ENCODE data around the gene CACNA1F. TPM values are rescaled to one million over a fixed set of nuclear protein-coding genes. Genes with fewer than 3 reads are reported as not detected.

Gene CACNA1F
- total and polyA plus RNA-seq, 8 donors, result 0.06 to 6.1 (median 0.27) TPM; not detected in 2

DNA sequence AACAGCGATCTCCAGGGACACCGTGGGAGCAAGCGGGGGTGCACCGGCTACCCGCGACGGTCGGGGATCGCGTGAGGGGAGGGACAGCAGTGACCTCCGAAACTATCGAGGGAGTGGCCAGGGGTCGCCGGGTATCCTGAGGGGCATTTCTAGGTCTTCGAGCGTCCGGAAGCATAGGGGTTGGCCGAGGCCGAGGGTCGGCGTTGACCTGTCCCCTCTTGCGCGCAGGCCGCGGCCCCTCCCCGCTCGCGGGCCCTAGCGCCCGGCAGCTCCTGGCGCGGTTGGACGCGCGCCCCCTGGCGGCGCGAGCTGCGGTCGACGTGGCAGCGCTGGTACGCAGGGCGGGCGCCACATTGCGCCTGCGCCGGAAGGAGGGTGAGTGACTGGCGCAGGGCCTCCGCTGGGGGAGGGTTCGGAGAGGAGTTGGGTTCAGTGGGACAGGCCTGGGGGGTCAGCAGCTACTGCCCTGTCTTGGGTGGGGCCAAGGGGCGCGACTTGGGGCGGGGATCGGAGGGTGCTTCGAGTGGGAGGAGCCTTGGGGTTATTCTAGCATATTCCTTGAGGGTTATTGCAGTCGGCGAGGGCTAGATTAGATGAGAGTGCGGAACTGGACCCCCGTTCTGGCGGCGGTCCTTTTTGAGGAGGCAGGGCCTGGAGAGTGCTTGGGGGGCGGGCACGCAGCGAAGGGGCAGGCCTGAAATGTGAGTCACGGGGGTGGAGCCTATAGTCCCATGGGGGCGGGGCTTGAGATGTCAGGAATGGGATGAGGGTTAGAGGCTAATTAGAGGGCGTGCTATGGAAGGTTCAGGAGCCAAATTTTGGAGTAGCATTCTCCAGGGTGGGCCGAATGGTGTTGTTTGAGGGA is 69.4 kb downstream of the CACNA1F start:
- H3K4me3 ChIP-seq, result peak overlapping the region; percentile 38 to 45 (median 42)
- peak overlapping the region; percentile 90 to 94 (median 92) for H3K27ac ChIP-seq
- H3K4me1 ChIP-seq, result peaks cover 4 to 39% (median 26%) of the 10 kb centered on the region in 4 donors
- H3K27me3 ChIP-seq, result no peaks in the 10 kb centered on the region
- intact Hi-C loops (cut with DNase I; ENCODE audit: low total_unique reads), result no loop called here
- TF ChIP-seq CTCF (IDR thresholded peaks at IDR 0.05) (peak in 5 of 7 experiments; percentile 41 to 86 (median 72)), EP300 (IDR thresholded peaks at IDR 0.05) (no peak), POLR2AphosphoS5 (IDR thresholded peaks at IDR 0.05) (peak; percentile 36 to 76 (median 40)), POLR2A (IDR thresholded peaks at IDR 0.05) (no peak)
- WGBS, 5 donors, result 0 to 39% (median 5%) methylated on average over 13 to 69 of the region's 69 CpGs
- H3K9me3 ChIP-seq, result no peaks in the 10 kb centered on the region
- DNase-seq, result peak; percentile 86 to 95
- H3K36me3 ChIP-seq, result no peaks in the 10 kb centered on the region

DNA sequence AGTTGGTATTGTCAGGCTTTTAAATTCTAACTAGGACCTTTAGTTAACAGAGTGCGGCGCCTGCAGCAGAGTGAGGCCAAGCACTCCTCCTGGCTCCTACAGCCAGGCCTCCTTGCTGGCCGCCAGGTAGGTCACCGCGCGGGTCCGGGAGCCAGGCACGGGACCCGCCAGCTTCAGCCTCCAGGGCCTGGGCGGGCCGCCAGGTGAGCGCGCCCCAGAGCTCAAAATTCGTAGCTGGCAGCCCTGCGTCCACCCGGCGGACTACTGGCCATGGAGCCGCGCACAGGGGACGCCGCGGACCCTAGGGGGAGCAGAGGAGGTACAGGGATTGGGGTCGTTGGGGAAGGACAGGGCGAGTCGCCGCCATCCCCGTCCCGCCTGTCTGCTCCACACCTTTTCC is 70.5 kb downstream of the CACNA1F start, which contains the start of gene MAGIX:
Gene MAGIX, plus strand, starts transcription at position 139 of the 400 bp plus-strand sequence. Its CDS starts 132 bp downstream, at position 271.
- TF ChIP-seq EP300 (IDR thresholded peaks at IDR 0.05) (no peak), CTCF (IDR thresholded peaks at IDR 0.05) (no peak), POLR2A (IDR thresholded peaks at IDR 0.05) (no peak), POLR2AphosphoS5 (IDR thresholded peaks at IDR 0.05) (no peak)
- peak within 1 kb of the TSS; percentile 90 to 94 (median 92) for H3K27ac ChIP-seq
- 31 to 58% (median 52%) methylated on average over 2 to 28 of the region's 28 CpGs for WGBS, 5 donors
- no peaks in the 10 kb centered on the region for H3K27me3 ChIP-seq
- peak; percentile 51 to 71 for DNase-seq
- intact Hi-C loops (cut with DNase I; ENCODE audit: low total_unique reads), result no loop called here
- H3K4me1 ChIP-seq, result peaks cover 4 to 29% (median 20%) of the 10 kb centered on the region in 4 donors
- H3K4me3 ChIP-seq, result peak within 1 kb of the TSS; percentile 38 to 45 (median 42)
- no peaks in the 10 kb centered on the region for H3K9me3 ChIP-seq
- no peaks in the 10 kb centered on the region for H3K36me3 ChIP-seq

GRCh38 chrX:49161632-49162031 is 71.5 kb downstream of the CACNA1F start:
- H3K36me3 ChIP-seq, result no peaks in the 10 kb centered on the region
- intact Hi-C loops (cut with DNase I; ENCODE audit: low total_unique reads), result no loop called here
- H3K9me3 ChIP-seq, result no peaks in the 10 kb centered on the region
- 61 to 77% (median 73%) methylated on average over 5 of the region's 5 CpGs for WGBS, 5 donors
- no peak overlapping the region for H3K4me3 ChIP-seq
- peak overlapping the region; percentile 54 to 92 (median 73) for H3K27ac ChIP-seq
- DNase-seq, result no peak
- no peaks in the 10 kb centered on the region for H3K27me3 ChIP-seq
- TF ChIP-seq EP300 (IDR thresholded peaks at IDR 0.05) (no peak), POLR2A (IDR thresholded peaks at IDR 0.05) (no peak), POLR2AphosphoS5 (IDR thresholded peaks at IDR 0.05) (no peak), CTCF (IDR thresholded peaks at IDR 0.05) (no peak)
- H3K4me1 ChIP-seq, result peaks cover 4 to 23% (median 15%) of the 10 kb centered on the region in 4 donors

- peaks cover under 1 to 20% (median 11%) of the 10 kb centered on the region in 4 donors for H3K4me1 ChIP-seq
- no peak overlapping the region for H3K27ac ChIP-seq
- no peaks in the 10 kb centered on the region for H3K36me3 ChIP-seq
- DNase-seq, result no peak
- no peaks in the 10 kb centered on the region for H3K9me3 ChIP-seq
- no peak overlapping the region for H3K4me3 ChIP-seq
- intact Hi-C loops (cut with DNase I; ENCODE audit: low total_unique reads), result no loop called here
- no peaks in the 10 kb centered on the region for H3K27me3 ChIP-seq
- 91 to 100% (median 100%) methylated on average over 2 of the region's 2 CpGs for WGBS, 5 donors
- TF ChIP-seq POLR2AphosphoS5 (IDR thresholded peaks at IDR 0.05) (no peak), POLR2A (IDR thresholded peaks at IDR 0.05) (no peak), CTCF (IDR thresholded peaks at IDR 0.05) (no peak), EP300 (IDR thresholded peaks at IDR 0.05) (no peak)
Measured at GRCh38 chrX:49160908-49161307, 72.2 kb downstream of the CACNA1F start.

Data from stomach (tissue), 9 donors.